Bronchial smooth muscle cell (primary cell): Measurements from ENCODE around the gene RNU1-1. TPM values are rescaled to one million over a fixed set of nuclear protein-coding genes. Genes with fewer than 3 reads are reported as not detected.

Source experiments
- total RNA-seq: library from RNA; depleted of rRNA; stranded (reverse); fragments of >200 nt; gene quantifications from 2 replicates; pipeline ENCODE4 v1.2.1, GENCODE V29; 2014

Gene RNU1-1
- 2,114 and 10,807 TPM in 2 replicates for total RNA-seq

DNA sequence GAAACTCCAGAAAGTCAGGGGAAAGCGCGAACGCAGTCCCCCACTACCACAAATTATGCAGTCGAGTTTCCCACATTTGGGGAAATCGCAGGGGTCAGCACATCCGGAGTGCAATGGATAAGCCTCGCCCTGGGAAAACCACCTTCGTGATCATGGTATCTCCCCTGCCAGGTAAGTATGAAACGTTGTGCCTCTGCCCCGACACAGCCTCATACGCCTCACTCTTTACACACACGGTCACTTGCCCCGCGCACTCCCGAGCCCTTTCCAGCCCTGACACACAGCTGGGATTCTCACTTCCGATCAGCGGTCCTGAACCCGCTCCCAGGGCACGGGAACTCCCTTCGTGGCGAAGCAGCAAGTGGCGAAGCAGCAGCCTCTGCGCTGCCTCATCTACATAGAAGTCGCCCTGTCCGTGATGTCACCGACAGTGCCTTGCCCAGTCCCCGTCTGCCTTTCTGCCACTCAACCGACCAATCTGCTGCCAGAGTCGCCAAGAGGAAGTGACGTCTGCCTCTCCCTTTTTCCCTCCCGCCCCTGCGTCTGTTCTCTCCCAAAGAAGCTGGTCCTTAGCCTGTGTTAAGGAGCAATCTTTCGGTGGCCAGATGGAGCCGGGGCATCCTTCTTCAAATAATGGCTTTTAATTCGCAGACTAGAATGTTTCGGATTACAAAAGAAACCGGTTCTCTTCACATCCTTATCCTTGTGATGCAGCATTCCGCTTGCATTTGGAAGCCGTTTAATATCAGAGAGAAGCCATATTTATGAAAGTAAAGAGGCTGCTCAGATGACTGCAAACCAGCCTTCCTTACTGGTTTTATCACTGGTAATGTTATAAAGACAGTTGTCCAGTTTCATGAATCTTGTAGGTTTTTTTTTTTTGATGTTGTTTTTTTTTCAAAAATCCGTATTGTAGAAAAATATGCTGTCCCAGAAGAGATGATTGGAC lies at the start of gene RNU1-1:
Gene RNU1-1 (minus strand): TSS at position 179 of the 949 bp plus-strand sequence.

Other genes starting within 250 kb of the RNU1-1 start
- 7.6 and 8.1 TPM in 2 replicates for gene FBXO42, start 161.8 kb downstream of the RNU1-1 start, total RNA-seq
- gene SZRD1, start 147.0 kb downstream of the RNU1-1 start, total RNA-seq = 14.6 and 17.8 TPM in 2 replicates
- gene SPATA21, start 76.9 kb downstream of the RNU1-1 start, total RNA-seq = not detected in 2 replicates
- gene NECAP2, start 73.6 kb downstream of the RNU1-1 start, total RNA-seq = 76.6 and 106 TPM in 2 replicates
- gene NBPF1, start 99.3 kb upstream of the RNU1-1 start, total RNA-seq = 31.4 and 41.0 TPM in 2 replicates
- 2,114 and 10,807 TPM in 2 replicates for gene RNU1-3, start 152.7 kb upstream of the RNU1-1 start, total RNA-seq
- 2,114 and 10,807 TPM in 2 replicates for gene RNU1-4, start 226.2 kb upstream of the RNU1-1 start, total RNA-seq